Keratinocyte (primary cell): ENCODE data around the gene A1BG. TPM values are rescaled to one million over a fixed set of nuclear protein-coding genes. Genes with fewer than 3 reads are reported as not detected.

Experiments used
- DNase-seq: peaks from one replicate; pipeline ENCODE4 v3.0.0-alpha.2; 2011; ENCODE audit warnings: low read depth, missing footprints, low spot score
- FAIRE-seq: peaks from 2 replicates; lab custom pipeline; 2011; peaks lifted over from hg19 to GRCh38; lab: Jason Lieb, UNC
- H2AFZ ChIP-seq: 2 replicates; pipeline ENCODE4 v1.6.0; 2012; ENCODE audit warnings: low read length, control low read depth, inconsistent platforms; ENCODE audit not compliant: control insufficient read depth
- H3K27ac ChIP-seq: 2 replicates; pipeline ENCODE4 v1.5.1; 2011; ENCODE audit warnings: low read length; ENCODE audit not compliant: control insufficient read depth, insufficient read depth
- H3K27me3 ChIP-seq: 3 replicates; pipeline ENCODE4 v1.6.0; 2011; ENCODE audit warnings: low read length; ENCODE audit not compliant: control insufficient read depth, insufficient read depth; ENCODE audit errors: extremely low read depth
- H3K36me3 ChIP-seq, 2 experiments: 2 replicates in 1 of 2; 3 replicates in 1 of 2; pipeline ENCODE4 v1.5.1; 2011; ENCODE audit warnings: low read length in 2 of 2, mild to moderate bottlenecking in 1 of 2; ENCODE audit not compliant: control insufficient read depth in 2 of 2, insufficient read depth in 2 of 2; ENCODE audit errors: extremely low read depth in 1 of 2
- H3K4me1 ChIP-seq: 3 replicates; pipeline ENCODE4 v1.5.1; 2011; ENCODE audit warnings: low read length; ENCODE audit not compliant: control insufficient read depth, insufficient read depth; ENCODE audit errors: extremely low read depth
- H3K4me2 ChIP-seq: 3 replicates; pipeline ENCODE4 v1.6.0; 2011; ENCODE audit warnings: low read depth, low read length; ENCODE audit not compliant: control insufficient read depth, insufficient read depth; ENCODE audit errors: extremely low read depth
- H3K4me3 ChIP-seq, 3 experiments: fragments of 200-600 bp in 1 of 3; sonication (generic) in 1 of 3; 2 replicates in 2 of 3; 3 replicates in 1 of 3; pipeline ENCODE4 v1.5.1; 2011 to 2016; ENCODE audit warnings: low read length in 3 of 3, mild to moderate bottlenecking in 3 of 3, control low read depth in 2 of 3, inconsistent platforms in 1 of 3, low read depth in 1 of 3, mixed read lengths in 1 of 3, mixed run types in 1 of 3, moderate library complexity in 1 of 3; ENCODE audit not compliant: control insufficient read depth in 2 of 3, insufficient read depth in 2 of 3; ENCODE audit errors: extremely low read depth in 1 of 3
- H3K79me2 ChIP-seq: 2 replicates; pipeline ENCODE4 v1.6.0; 2012; ENCODE audit warnings: low read length; ENCODE audit not compliant: control insufficient read depth, insufficient read depth
- H3K9ac ChIP-seq: 3 replicates; pipeline ENCODE4 v1.6.0; 2011; ENCODE audit warnings: low read length; ENCODE audit not compliant: control insufficient read depth, insufficient read depth; ENCODE audit errors: extremely low read depth
- H3K9me1 ChIP-seq: 3 replicates; pipeline ENCODE4 v1.6.0; 2011; ENCODE audit warnings: low read length; ENCODE audit not compliant: control insufficient read depth, insufficient read depth; ENCODE audit errors: extremely low read depth
- H3K9me3 ChIP-seq: 2 replicates; pipeline ENCODE4 v1.5.1; 2012; ENCODE audit warnings: low read depth, low read length; ENCODE audit not compliant: control insufficient read depth
- H4K20me1 ChIP-seq: 3 replicates; pipeline ENCODE4 v1.6.0; 2011; ENCODE audit warnings: low read length; ENCODE audit not compliant: control insufficient read depth, insufficient read depth; ENCODE audit errors: extremely low read depth
- CTCF ChIP-seq, 3 experiments: IDR thresholded peaks in 1 of 3; conservative IDR thresholded peaks in 1 of 3; optimal IDR thresholded peaks in 1 of 3; 2 replicates in 2 of 3; 3 replicates in 1 of 3; pipeline versions ENCODE3 to v1.5.1; 2011; ENCODE audit warnings: low read length in 3 of 3, mild to moderate bottlenecking in 3 of 3, moderate library complexity in 2 of 3, control low read depth in 1 of 3, inconsistent platforms in 1 of 3; ENCODE audit not compliant: insufficient read depth in 2 of 3; ENCODE audit errors: extremely low read depth in 1 of 3
- EZH2 ChIP-seq: IDR thresholded peaks from one replicate; pipeline ENCODE4 v1.6.1; 2012; ENCODE audit warnings: inconsistent platforms, mild to moderate bottlenecking, low read length, moderate library complexity
- dilution Hi-C: fragments of 300-500 bp; cut with MboI; formaldehyde crosslinking; loops from one replicate; pipeline ENCODE4 v1.7.0; 2020; ENCODE audit warnings: low sequenced_read_pairs; ENCODE audit not compliant: extremely low pct_ligation_motif_present
- polyA plus RNA-seq, 5 experiments: library from polyadenylated mRNA; depleted of rRNA in 3 of 5; stranded (reverse) in 3 of 5; stranded (forward) in 1 of 5; unstranded in 1 of 5; fragments of >200 nt; gene quantifications; 1 replicate in 1 of 5; 2 replicates in 3 of 5; 3 replicates in 1 of 5; pipeline versions ENCODE4 v1.2.1 to v1.2.3, GENCODE V29; 2011 to 2012; ENCODE audit warnings: missing spikeins in 2 of 5, low read depth in 1 of 5, low replicate concordance in 1 of 5

Gene A1BG
- polyA plus RNA-seq, 1 donor (not counting 4 experiments of a cell fraction or from before 2014, with no cell fraction given) = 1.4 TPM

GRCh38 chr19:58399903-58400302, 46.6 kb upstream of the A1BG start:
- no peak overlapping the region for H3K27ac ChIP-seq
- peaks cover 0 to 3% of the 10 kb centered on the region in 2 experiments for H3K36me3 ChIP-seq
- H3K27me3 ChIP-seq = no peaks in the 10 kb centered on the region
- H3K9me1 ChIP-seq = no peaks in the 10 kb centered on the region
- dilution Hi-C loops = no loop called here
- H3K79me2 ChIP-seq = peaks cover 5% of the 10 kb centered on the region
- peaks cover 6% of the 10 kb centered on the region for H4K20me1 ChIP-seq
- H3K4me1 ChIP-seq = peaks cover 21% of the 10 kb centered on the region
- no peak overlapping the region for H3K4me3 ChIP-seq
- no peak for DNase-seq
- H3K4me2 ChIP-seq = no peak overlapping the region
- H2AFZ ChIP-seq = no peak overlapping the region
- FAIRE-seq = no peak
- no peak overlapping the region for H3K9ac ChIP-seq
- H3K9me3 ChIP-seq = no peaks in the 10 kb centered on the region
- TF ChIP-seq CTCF (optimal IDR thresholded peaks at IDR 0.05 in 1 of 3, IDR thresholded peaks at IDR 0.05 in 1 of 3, conservative IDR thresholded peaks at IDR 0.05 in 1 of 3; ENCODE audit: extremely low read depth in 1 of 3, insufficient read depth in 2 of 3, low read length in 3 of 3) (no peak), EZH2 (no peak)

GRCh38 chr19:58398545-58398944, 45.3 kb upstream of the A1BG start:
- no peak overlapping the region for H3K9ac ChIP-seq
- H3K79me2 ChIP-seq = peaks cover 7% of the 10 kb centered on the region
- H2AFZ ChIP-seq = no peak overlapping the region
- dilution Hi-C loops = no loop called here
- peaks cover 19% of the 10 kb centered on the region for H4K20me1 ChIP-seq
- FAIRE-seq (no peak), DNase-seq (no peak)
- peaks cover 10 to 11% of the 10 kb centered on the region in 2 experiments for H3K36me3 ChIP-seq
- no peak overlapping the region for H3K27ac ChIP-seq
- no peaks in the 10 kb centered on the region for H3K9me3 ChIP-seq
- H3K27me3 ChIP-seq = no peaks in the 10 kb centered on the region
- no peak overlapping the region for H3K4me3 ChIP-seq
- peaks cover 34% of the 10 kb centered on the region for H3K4me1 ChIP-seq
- no peak overlapping the region for H3K4me2 ChIP-seq
- TF ChIP-seq EZH2 (no peak), CTCF (optimal IDR thresholded peaks at IDR 0.05 in 1 of 3, IDR thresholded peaks at IDR 0.05 in 1 of 3, conservative IDR thresholded peaks at IDR 0.05 in 1 of 3; ENCODE audit: extremely low read depth in 1 of 3, insufficient read depth in 2 of 3, low read length in 3 of 3) (no peak)
- peaks cover 5% of the 10 kb centered on the region for H3K9me1 ChIP-seq
